IMR-90 (cell line): ENCODE measurements around the gene LIPE. TPM values are rescaled to one million over a fixed set of nuclear protein-coding genes. Genes with fewer than 3 reads are reported as not detected.

Experiments used
- ATAC-seq: fragments of 200-7000 bp; cut with Tn5 transposase; 2 replicates; pipeline ENCODE4 v1.9.1; 2020; ENCODE audit warnings: low read depth, mild to moderate bottlenecking, moderate library complexity
- BruUV-seq: library from RNA; stranded (reverse); fragments of 400-500 nt; replicated peaks from 2 replicates; lab custom pipeline; 2021; lab: Mats Ljungman, UMichigan
- CTCF ChIA-PET: fragments of 300-600 bp; formaldehyde crosslinking; extraction: SDS; loops from one replicate; lab custom pipeline; 2021; ENCODE audit warnings: antibody characterized with exemption; lab: Yijun Ruan, JAX
- POLR2A ChIA-PET: fragments of 300-600 bp; sonication (Branson Sonifier 250); formaldehyde crosslinking; loops from one replicate; lab custom pipeline; 2022; ENCODE audit warnings: antibody characterized with exemption; ENCODE audit not compliant: unreplicated experiment; lab: Charles Lee
- DNase-seq: peaks from one replicate; pipeline ENCODE4 v3.0.0; 2013
- H2AFZ ChIP-seq: replicated peaks from 2 replicates; pipeline ENCODE3; 2013; ENCODE audit warnings: low read length, mild to moderate bottlenecking; ENCODE audit not compliant: poor library complexity
- H2AK5ac ChIP-seq: 2 replicates; pipeline ENCODE4 v1.6.1; 2013; ENCODE audit warnings: low read depth, low read length, inconsistent platforms
- H2AK9ac ChIP-seq: replicated peaks from 2 replicates; pipeline ENCODE3; 2013; ENCODE audit warnings: mild to moderate bottlenecking, low read depth, low read length, moderate library complexity; ENCODE audit not compliant: poor library complexity
- H2BK120ac ChIP-seq: 2 replicates; pipeline ENCODE4 v1.6.1; 2013; ENCODE audit warnings: low read depth, low read length, inconsistent platforms
- H2BK15ac ChIP-seq: 3 replicates; pipeline ENCODE4 v1.6.1; 2013; ENCODE audit warnings: low read depth, low read length, inconsistent platforms
- H2BK20ac ChIP-seq: 2 replicates; pipeline ENCODE4 v1.6.1; 2013; ENCODE audit warnings: low read depth, mild to moderate bottlenecking, inconsistent platforms, low read length, moderate library complexity
- H2BK5ac ChIP-seq: 2 replicates; pipeline ENCODE4 v1.6.1; 2013; ENCODE audit warnings: mild to moderate bottlenecking, low read depth, low read length, inconsistent platforms; ENCODE audit not compliant: poor library complexity, severe bottlenecking
- H3K14ac ChIP-seq: replicated peaks from 2 replicates; pipeline ENCODE4 v1.6.1; 2013; ENCODE audit warnings: low read depth, low read length, inconsistent platforms
- H3K18ac ChIP-seq: 2 replicates; pipeline ENCODE4 v1.6.1; 2013; ENCODE audit warnings: low read depth, low read length, control low read depth
- H3K23ac ChIP-seq: 2 replicates; pipeline ENCODE4 v1.6.1; 2013; ENCODE audit warnings: low read depth, low read length, inconsistent platforms
- H3K27ac ChIP-seq: 2 replicates; pipeline ENCODE4 v1.5.1; 2013; ENCODE audit warnings: mild to moderate bottlenecking, control low read depth, low read length; ENCODE audit not compliant: insufficient read depth
- H3K27me3 ChIP-seq: 2 replicates; pipeline ENCODE4 v1.6.1; 2013; ENCODE audit warnings: low read length; ENCODE audit not compliant: control insufficient read depth, insufficient read depth
- H3K36me3 ChIP-seq: 2 replicates; pipeline ENCODE4 v1.6.1; 2013; ENCODE audit warnings: low read length, mixed read lengths; ENCODE audit not compliant: control insufficient read depth, insufficient read depth
- H3K4ac ChIP-seq: 2 replicates; pipeline ENCODE4 v1.6.1; 2013; ENCODE audit warnings: low read depth, low read length, inconsistent platforms
- H3K4me1 ChIP-seq: 2 replicates; pipeline ENCODE4 v1.6.1; 2013; ENCODE audit warnings: low read length, mixed read lengths; ENCODE audit not compliant: control insufficient read depth, insufficient read depth
- H3K4me2 ChIP-seq: 2 replicates; pipeline ENCODE4 v1.6.1; 2013; ENCODE audit warnings: low read depth, mild to moderate bottlenecking, control low read depth, low read length, moderate library complexity
- H3K4me3 ChIP-seq: 2 replicates; pipeline ENCODE4 v1.5.1; 2013; ENCODE audit warnings: low read depth, mild to moderate bottlenecking, control low read depth, low read length, moderate library complexity; ENCODE audit not compliant: insufficient read depth
- H3K56ac ChIP-seq: 2 replicates; pipeline ENCODE4 v1.6.1; 2013; ENCODE audit warnings: low read length, inconsistent platforms; ENCODE audit not compliant: insufficient read depth; ENCODE audit errors: extremely low read depth
- H3K79me1 ChIP-seq, 2 experiments: 2 replicates each; pipeline ENCODE4 v1.6.1; 2013; ENCODE audit warnings: low read length in 2 of 2, inconsistent platforms in 1 of 2, low read depth in 1 of 2
- H3K9ac ChIP-seq: 2 replicates; pipeline ENCODE4 v1.6.1; 2013; ENCODE audit warnings: low read depth, low read length, control low read depth
- H3K9me1 ChIP-seq: 2 replicates; pipeline ENCODE4 v1.6.1; 2013; ENCODE audit warnings: low read length, inconsistent platforms; ENCODE audit not compliant: insufficient read depth
- H3K9me3 ChIP-seq: 2 replicates; pipeline ENCODE4 v1.6.1; 2013; ENCODE audit warnings: low read length; ENCODE audit not compliant: control insufficient read depth, insufficient read depth
- H4K20me1 ChIP-seq: 2 replicates; pipeline ENCODE4 v1.6.1; 2013; ENCODE audit warnings: low read length, inconsistent platforms; ENCODE audit not compliant: insufficient read depth
- H4K5ac ChIP-seq: 2 replicates; pipeline ENCODE4 v1.6.1; 2013; ENCODE audit warnings: mild to moderate bottlenecking, low read depth, low read length, control low read depth
- H4K8ac ChIP-seq, 2 experiments: 2 replicates each; pipeline ENCODE4 v1.6.1; 2013; ENCODE audit warnings: low read depth in 2 of 2, low read length in 2 of 2, control low read depth in 1 of 2, inconsistent platforms in 1 of 2
- H4K91ac ChIP-seq: 2 replicates; pipeline ENCODE4 v1.6.1; 2013; ENCODE audit warnings: low read depth, low read length, inconsistent platforms; ENCODE audit not compliant: insufficient read depth
- BHLHE40 ChIP-seq: fragments of 150-350 bp; IDR thresholded peaks from 2 replicates; pipeline ENCODE4 v1.6.1; 2016; ENCODE audit warnings: mild to moderate bottlenecking, low read depth, low read length
- CEBPB ChIP-seq: IDR thresholded peaks from 2 replicates; pipeline ENCODE4 v1.6.1; 2012; ENCODE audit warnings: low read depth, low read length, improper control_type of control experiment
- CTCF ChIP-seq: conservative IDR thresholded peaks from 2 replicates; pipeline ENCODE4 v1.5.1; 2012; ENCODE audit warnings: mild to moderate bottlenecking, low read depth, low read length, improper control_type of control experiment
- ELK1 ChIP-seq: fragments of 150-350 bp; IDR thresholded peaks from 2 replicates; pipeline ENCODE4 v1.6.1; 2016; ENCODE audit warnings: low read depth, mild to moderate bottlenecking, low read length, moderate library complexity, borderline replicate concordance
- FOS ChIP-seq: fragments of 150-350 bp; IDR thresholded peaks from 2 replicates; pipeline ENCODE4 v1.6.1; 2016; ENCODE audit warnings: low read depth, low read length
- MAFK ChIP-seq: IDR thresholded peaks from 2 replicates; pipeline ENCODE4 v1.6.1; 2012; ENCODE audit warnings: low read depth, low read length, improper control_type of control experiment
- MAZ ChIP-seq: IDR thresholded peaks from 2 replicates; pipeline ENCODE4 v1.6.1; 2012; ENCODE audit warnings: low read depth, mild to moderate bottlenecking, low read length, improper control_type of control experiment, moderate library complexity, borderline replicate concordance
- MXI1 ChIP-seq: IDR thresholded peaks from 2 replicates; pipeline ENCODE4 v1.6.1; 2012; ENCODE audit warnings: low read depth, mild to moderate bottlenecking, low read length, moderate library complexity, borderline replicate concordance
- POLR2A ChIP-seq: IDR thresholded peaks from 2 replicates; pipeline ENCODE4 v1.6.1; 2012; ENCODE audit warnings: mild to moderate bottlenecking, low read depth, low read length
- RAD21 ChIP-seq: IDR thresholded peaks from 2 replicates; pipeline ENCODE4 v1.6.1; 2012; ENCODE audit warnings: low read length, improper control_type of control experiment
- RFX5 ChIP-seq: IDR thresholded peaks from 2 replicates; pipeline ENCODE4 v1.8.0; 2012; ENCODE audit warnings: low read depth, mild to moderate bottlenecking, low read length, moderate library complexity
- SMC3 ChIP-seq: fragments of 150-350 bp; IDR thresholded peaks from 2 replicates; pipeline ENCODE4 v1.6.1; 2016; ENCODE audit warnings: low read depth, mild to moderate bottlenecking, antibody characterized with exemption, low read length, moderate library complexity
- USF2 ChIP-seq: fragments of 150-350 bp; IDR thresholded peaks from 2 replicates; pipeline ENCODE4 v1.6.1; 2017; ENCODE audit warnings: mild to moderate bottlenecking, antibody characterized with exemption, low read length, low read depth
- WGBS, 2 experiments: methylation state at CpG; one replicate each; pipeline versions ENCODE4 v1.1.5 to v1.1.7; 2013; ENCODE audit warnings: missing lambda C conversion rate in 2 of 2; ENCODE audit not compliant: insufficient read length in 1 of 2; ENCODE audit errors: extremely low coverage in 2 of 2; 5-methylcytosine and 5-hydroxymethylcytosine counted together
- dilution Hi-C: fragments of 300-500 bp; cut with HindIII; formaldehyde crosslinking; loops from one replicate; pipeline ENCODE4 v1.14.3; 2018; ENCODE audit warnings: low sequenced_read_pairs; ENCODE audit not compliant: unreplicated experiment
- in situ Hi-C: fragments of 300-500 bp; cut with MboI; formaldehyde crosslinking; loops from 3 replicates; pipeline ENCODE4 v1.14.3; 2019; ENCODE audit warnings: low sequenced_read_pairs, inconsistent platforms, mixed read lengths
- intact Hi-C: fragments of 100-400 bp; cut with micrococcal nuclease; formaldehyde crosslinking; loops from 2 replicates; pipeline ENCODE4 v1.10.0; 2022
- polyA plus RNA-seq, 3 experiments: library from polyadenylated mRNA; depleted of rRNA; stranded (reverse); fragments of >200 nt; gene quantifications; 2 replicates each; pipeline ENCODE4 v1.2.3, GENCODE V29; 2012; ENCODE audit warnings: low replicate concordance in 1 of 3
- total RNA-seq: library from RNA; depleted of rRNA; stranded (reverse); fragments of >200 nt; gene quantifications from 2 replicates; pipeline ENCODE4 v1.2.3, GENCODE V29; 2012

The LIPE gene
- total and polyA plus RNA-seq, 2 of the 4 experiments (the other 2 are of a cell fraction) = 1.1 to 5.4 TPM

- in situ Hi-C loops = no loop called here
- no peak overlapping the region for H2BK20ac ChIP-seq
- H3K4me2 ChIP-seq = no peak overlapping the region
- no peak overlapping the region for H2AK5ac ChIP-seq
- 90% methylated on average over 19 of the region's 31 CpGs; no CpG with 5 or more reads in 1 of the 2 experiments for WGBS, 2 experiments
- ATAC-seq (no peak), DNase-seq (peak; percentile 8)
- TF ChIP-seq POLR2A = no peak
- TF ChIP-seq BHLHE40 = no peak
- no peak for TF ChIP-seq FOS
- TF ChIP-seq USF2 = no peak
- no peak for TF ChIP-seq CTCF
- no peak for TF ChIP-seq MAZ
- TF ChIP-seq CEBPB = no peak
- TF ChIP-seq MXI1 = no peak
- TF ChIP-seq RFX5 = no peak
- no peak for TF ChIP-seq RAD21
- no peak for TF ChIP-seq ELK1
- no peak for TF ChIP-seq SMC3
- TF ChIP-seq MAFK = no peak
- no peak overlapping the region for H3K14ac ChIP-seq
- CTCF ChIA-PET = no interaction called here
- H3K18ac ChIP-seq = no peak overlapping the region
- intact Hi-C loops = no loop called here
- no peak overlapping the region for H3K4me3 ChIP-seq
- no peak overlapping the region for H2BK5ac ChIP-seq
- H3K9me1 ChIP-seq = 0 out of 2 replicates have a peak, but pooled peaks cover 4% of the 10 kb centered on the region
- H4K5ac ChIP-seq = no peak overlapping the region
- H4K8ac ChIP-seq = no peak overlapping the region
- no peaks in the 10 kb centered on the region for H3K79me1 ChIP-seq
- H2BK15ac ChIP-seq = no peak overlapping the region
- no peaks in the 10 kb centered on the region for H3K27me3 ChIP-seq
- no peaks in the 10 kb centered on the region for H4K20me1 ChIP-seq
- dilution Hi-C loops = no loop called here
- no peak overlapping the region for H2AK9ac ChIP-seq
- no peak overlapping the region for H3K4ac ChIP-seq
- BruUV-seq = no TSS peak
- H3K56ac ChIP-seq = no peak overlapping the region
- H4K91ac ChIP-seq = no peak overlapping the region
- no peaks in the 10 kb centered on the region for H3K4me1 ChIP-seq
- H3K9ac ChIP-seq = no peak overlapping the region
- H2BK120ac ChIP-seq = no peak overlapping the region
- H2AFZ ChIP-seq = no peak overlapping the region
- peaks cover 34% of the 10 kb centered on the region for H3K36me3 ChIP-seq
- no peaks in the 10 kb centered on the region for H3K9me3 ChIP-seq
- no peak overlapping the region for H3K23ac ChIP-seq
- H3K27ac ChIP-seq = no peak overlapping the region
- POLR2A ChIA-PET = no interaction called here
Measured at GRCh38 chr19:42352301-42353259, 74.6 kb downstream of the LIPE start.
